Cardiac muscle cell (in vitro differentiated cells and primary cell): Measurements from ENCODE around the gene HS3ST4. TPM values are rescaled to one million over a fixed set of nuclear protein-coding genes. Genes with fewer than 3 reads are reported as not detected.
"Not testable (repeated sequence)": the region's sequence is repeated elsewhere in the genome, so short reads cannot be mapped to it uniquely, and the experiment has no call there.

Experiments used
- DNase-seq, 2 donors: peaks; one replicate each; pipeline versions ENCODE4 v3.0.0 to v3.0.0-alpha.2; 2010 to 2017; ENCODE audit warnings: low read depth in 1 of 2, low spot score in 1 of 2
- H3K27ac ChIP-seq: fragments of 200-600 bp; sonication (generic); 2 replicates; pipeline ENCODE4 v1.5.1; 2016
- H3K27me3 ChIP-seq: fragments of 200-600 bp; sonication (generic); 2 replicates; pipeline ENCODE4 v1.6.0; 2016; ENCODE audit warnings: control low read depth
- H3K36me3 ChIP-seq: fragments of 200-600 bp; sonication (generic); 2 replicates; pipeline ENCODE4 v1.5.1; 2016; ENCODE audit warnings: control low read depth
- H3K4me1 ChIP-seq: fragments of 200-600 bp; sonication (generic); 2 replicates; pipeline ENCODE4 v1.8.1; 2017; ENCODE audit warnings: low read depth, mild to moderate bottlenecking, mixed run types
- H3K4me3 ChIP-seq: fragments of 200-600 bp; sonication (generic); 2 replicates; pipeline ENCODE4 v1.5.1; 2016; ENCODE audit warnings: mild to moderate bottlenecking
- H3K9me3 ChIP-seq: fragments of 200-600 bp; sonication (generic); 2 replicates; pipeline ENCODE4 v1.5.1; 2017; ENCODE audit warnings: low read depth, mild to moderate bottlenecking, control low read depth
- CTCF ChIP-seq: IDR thresholded peaks from 2 replicates; pipeline ENCODE4 v1.5.1; 2012; ENCODE audit warnings: low read depth, mild to moderate bottlenecking, low read length
- polyA plus RNA-seq: library from polyadenylated mRNA; unstranded; fragments of >200 nt; fragmentation: Nextera tagmentation; extraction: Ambion mirVana; gene quantifications from 2 replicates; pipeline ENCODE4 v1.2.1, GENCODE V29; 2016
- total RNA-seq: library from RNA; depleted of rRNA; stranded (reverse); fragments of >200 nt; gene quantifications from 2 replicates; pipeline ENCODE4 v1.2.3, GENCODE V29; 2016

HS3ST4 gene
- total and polyA plus RNA-seq, 2 experiments from 2014 or later = 0.13 to 0.27 TPM

DNA sequence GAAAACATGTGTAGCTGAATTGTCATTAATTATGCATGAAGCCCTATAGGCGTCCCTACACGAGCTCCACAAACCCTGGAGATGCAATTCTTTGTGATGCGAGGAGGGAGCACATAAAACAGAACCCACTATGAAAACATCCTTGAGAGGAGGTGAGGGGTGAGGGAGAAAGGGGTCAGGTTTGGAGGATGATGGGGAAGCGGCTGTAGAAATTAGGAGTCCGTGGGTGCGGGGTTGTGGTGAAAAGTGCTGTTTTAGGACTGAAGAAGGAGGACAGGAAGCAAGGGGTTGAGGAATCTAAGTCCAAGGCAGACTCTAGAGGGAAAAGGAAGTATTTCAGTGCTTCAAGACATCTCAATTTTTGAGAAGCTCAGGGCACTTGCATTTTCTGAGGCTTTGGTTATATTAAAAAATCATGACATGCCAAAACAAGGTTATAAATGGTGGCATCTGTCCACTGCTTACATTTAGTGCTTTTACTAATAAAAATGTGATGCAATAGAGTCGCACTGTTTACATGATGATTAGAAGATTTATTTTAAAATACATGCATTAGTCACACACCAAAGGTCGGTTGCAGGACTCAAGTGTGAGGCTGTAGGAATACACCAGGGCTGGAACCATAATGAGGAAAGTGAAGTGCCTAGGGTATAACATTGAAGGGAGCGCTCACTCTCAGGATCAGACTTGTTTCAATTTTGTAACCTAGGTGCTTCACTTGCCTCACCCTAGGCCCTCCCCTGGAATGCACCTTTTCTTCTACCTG is 379.5 kb downstream of the HS3ST4 start:
- Histone ChIP-seq H3K27ac (no peak overlapping the region), H3K27me3 (no peaks in the 10 kb centered on the region), H3K4me1 (no peaks in the 10 kb centered on the region), H3K36me3 (no peaks in the 10 kb centered on the region), H3K9me3 (no peaks in the 10 kb centered on the region), H3K4me3 (no peak overlapping the region)
- TF ChIP-seq CTCF = no peak
- DNase-seq = no peak

GRCh38 chr16:26078716-26079355 is 387.1 kb downstream of the HS3ST4 start:
- no peak overlapping the region for H3K4me3 ChIP-seq
- TF ChIP-seq CTCF = no peak
- no peaks in the 10 kb centered on the region for H3K27me3 ChIP-seq
- no peak for DNase-seq
- H3K9me3 ChIP-seq = no peaks in the 10 kb centered on the region
- no peak overlapping the region for H3K27ac ChIP-seq
- peaks cover 6% of the 10 kb centered on the region for H3K4me1 ChIP-seq
- no peaks in the 10 kb centered on the region for H3K36me3 ChIP-seq

- Histone ChIP-seq H3K9me3 (no peaks in the 10 kb centered on the region), H3K27me3 (no peaks in the 10 kb centered on the region), H3K4me3 (no peak overlapping the region), H3K4me1 (peaks cover 6% of the 10 kb centered on the region), H3K36me3 (no peaks in the 10 kb centered on the region), H3K27ac (no peak overlapping the region)
- TF ChIP-seq CTCF = no peak
- DNase-seq = no peak
Measured at GRCh38 chr16:26087091-26087490, 395.3 kb downstream of the HS3ST4 start.

GRCh38 chr16:26091511-26091910 is 399.8 kb downstream of the HS3ST4 start:
- no peak for DNase-seq
- H3K4me3 ChIP-seq = no peak overlapping the region
- no peak overlapping the region for H3K27ac ChIP-seq
- H3K4me1 ChIP-seq = peaks cover 6% of the 10 kb centered on the region
- H3K36me3 ChIP-seq = no peaks in the 10 kb centered on the region
- H3K27me3 ChIP-seq = no peaks in the 10 kb centered on the region
- no peak for TF ChIP-seq CTCF
- H3K9me3 ChIP-seq = no peaks in the 10 kb centered on the region

- H3K9me3 ChIP-seq, H3K4me1 ChIP-seq, H3K4me3 ChIP-seq, H3K36me3 ChIP-seq, H3K27me3 ChIP-seq, DNase-seq, H3K27ac ChIP-seq: not testable (repeated sequence)
Measured at GRCh38 chr16:26098206-26098605, 406.4 kb downstream of the HS3ST4 start.

DNA sequence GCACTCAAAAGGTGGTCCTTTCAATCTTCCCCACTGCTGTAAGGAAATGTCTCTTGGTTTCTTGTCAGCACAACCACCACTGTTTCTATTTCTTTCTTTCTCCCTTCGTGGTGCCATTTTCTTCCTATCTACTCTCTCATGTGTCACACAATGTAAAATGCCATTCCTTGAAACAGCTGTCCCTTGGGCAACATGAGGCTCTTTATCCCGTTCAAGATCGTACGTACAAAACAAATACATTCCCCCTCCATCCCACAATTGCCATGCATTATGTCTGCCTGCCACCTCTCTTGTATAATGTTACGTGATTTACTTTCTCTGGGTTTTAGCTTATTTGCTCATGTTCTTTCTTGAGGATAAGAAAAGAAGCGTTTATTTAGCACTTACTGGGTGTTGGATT is 410.6 kb downstream of the HS3ST4 start:
- no peaks in the 10 kb centered on the region for H3K36me3 ChIP-seq
- no peaks in the 10 kb centered on the region for H3K4me1 ChIP-seq
- no peak for DNase-seq
- H3K4me3 ChIP-seq = no peak overlapping the region
- no peaks in the 10 kb centered on the region for H3K9me3 ChIP-seq
- H3K27ac ChIP-seq = no peak overlapping the region
- H3K27me3 ChIP-seq = no peaks in the 10 kb centered on the region
- TF ChIP-seq CTCF = no peak
